Measurements from ENCODE around the gene SLC9C2.
"Not testable (repeated sequence)": the region's sequence is repeated elsewhere in the genome, so short reads cannot be mapped to it uniquely, and the experiment has no call there.

SLC9C2 gene

DNA sequence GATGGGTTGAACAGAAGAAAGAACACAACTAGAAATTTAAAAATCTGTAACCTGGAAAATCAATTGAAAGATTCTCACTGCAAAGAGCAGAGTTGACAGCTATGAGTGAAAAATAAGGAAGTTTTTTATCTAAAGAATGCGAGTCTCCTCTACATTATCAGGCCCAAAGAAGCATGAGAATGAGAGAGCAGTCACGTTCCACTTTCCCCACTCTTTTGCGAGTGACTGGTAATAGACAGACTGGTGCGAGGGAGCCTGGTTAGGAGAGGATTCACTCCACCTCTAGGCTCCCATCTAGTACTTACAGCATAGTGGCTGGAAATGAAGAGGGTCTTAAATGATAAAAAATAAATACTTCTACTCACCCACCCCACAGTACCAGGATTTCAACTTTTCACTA lies 73.8 kb downstream of the SLC9C2 start:
- DNase-seq: no peak

DNA sequence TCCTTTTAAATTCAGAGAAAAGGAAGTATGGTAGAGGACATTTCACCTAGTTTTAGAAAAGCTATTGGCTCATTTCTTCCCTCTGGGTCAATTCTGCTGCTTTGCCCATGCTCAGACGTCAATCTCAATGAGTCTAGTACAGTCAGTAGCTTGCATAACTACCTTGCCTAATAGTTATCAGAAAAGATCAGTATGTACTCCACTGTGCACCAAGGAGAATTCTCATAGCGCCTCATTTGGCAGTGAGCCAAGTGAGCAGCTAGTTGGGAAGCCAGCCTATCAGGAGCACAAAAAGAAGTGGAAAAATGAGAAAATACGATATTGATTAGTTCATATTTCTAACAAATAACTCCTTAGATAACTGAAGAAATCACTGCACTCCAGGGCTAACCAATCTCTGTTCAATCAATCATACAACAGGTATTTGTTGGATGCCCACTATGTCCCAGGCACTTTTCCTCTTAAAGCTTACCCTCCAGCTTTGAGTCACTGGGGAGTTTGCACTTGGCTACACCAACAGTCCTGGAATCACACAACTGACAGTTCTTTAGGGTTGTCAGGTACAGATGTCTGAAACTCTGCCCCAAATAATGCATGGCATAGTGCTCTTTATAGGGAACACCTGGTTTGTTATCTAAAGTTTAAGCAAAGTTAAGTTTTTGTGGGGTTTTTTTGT lies 75.6 kb downstream of the SLC9C2 start:
- no peak for DNase-seq

DNA sequence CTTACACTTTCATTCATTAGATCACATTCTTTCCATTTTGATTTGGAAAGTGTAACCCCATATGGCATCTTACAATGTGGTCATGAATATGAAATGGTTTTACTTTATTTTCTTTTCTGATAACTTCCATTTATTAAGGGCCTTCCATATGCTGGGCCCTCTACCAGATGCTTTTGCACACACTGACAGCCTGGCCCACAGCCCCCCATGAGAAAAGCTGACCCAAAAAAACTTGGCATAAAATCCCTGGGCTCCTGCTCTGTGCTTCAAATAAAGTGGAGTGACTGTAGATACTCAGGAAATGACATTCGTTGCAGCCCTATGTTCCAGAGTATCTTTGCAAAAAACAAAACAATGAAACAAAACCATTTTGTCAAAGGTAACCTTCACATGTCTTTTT lies 76.9 kb downstream of the SLC9C2 start:
- no peak for DNase-seq

DNA sequence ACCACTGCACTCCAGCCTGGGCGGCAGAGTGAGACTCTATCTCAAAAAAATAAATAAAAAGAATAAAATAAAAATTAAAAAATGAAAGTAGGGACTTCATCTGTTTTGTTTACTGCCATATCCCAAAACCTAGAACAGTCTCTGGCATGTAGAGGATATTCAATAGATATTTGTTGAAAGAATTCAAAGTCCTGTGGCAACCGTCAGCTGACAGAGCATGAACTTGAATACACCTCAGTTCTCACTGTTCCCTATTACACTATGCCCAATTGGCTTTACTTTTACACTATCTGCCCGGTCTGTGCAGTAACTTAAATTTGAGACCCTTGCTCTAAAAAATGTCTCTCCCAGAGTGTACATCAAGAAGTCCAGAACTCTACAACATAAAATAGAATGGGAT lies 79.5 kb downstream of the SLC9C2 start:
- DNase-seq: no peak

DNA sequence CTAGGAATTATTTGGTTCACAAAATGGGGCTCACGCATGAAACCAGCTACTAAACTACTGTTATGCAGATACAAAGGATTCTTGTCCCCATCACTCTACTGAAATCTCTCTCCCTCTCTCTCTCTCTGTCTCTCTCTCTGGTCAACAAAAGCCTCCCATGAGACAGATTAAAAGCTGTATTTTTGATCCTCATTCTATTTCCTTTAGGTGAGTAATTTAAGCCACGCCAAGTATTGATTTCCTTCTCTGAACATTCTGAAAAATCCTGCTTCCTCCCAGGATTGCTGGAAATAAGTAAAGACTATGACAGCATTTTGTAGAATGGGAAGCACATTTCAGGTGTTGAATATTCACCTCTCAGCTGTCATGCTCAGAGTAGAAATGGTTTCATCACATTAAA lies 82.1 kb downstream of the SLC9C2 start:
- DNase-seq: no peak

DNA sequence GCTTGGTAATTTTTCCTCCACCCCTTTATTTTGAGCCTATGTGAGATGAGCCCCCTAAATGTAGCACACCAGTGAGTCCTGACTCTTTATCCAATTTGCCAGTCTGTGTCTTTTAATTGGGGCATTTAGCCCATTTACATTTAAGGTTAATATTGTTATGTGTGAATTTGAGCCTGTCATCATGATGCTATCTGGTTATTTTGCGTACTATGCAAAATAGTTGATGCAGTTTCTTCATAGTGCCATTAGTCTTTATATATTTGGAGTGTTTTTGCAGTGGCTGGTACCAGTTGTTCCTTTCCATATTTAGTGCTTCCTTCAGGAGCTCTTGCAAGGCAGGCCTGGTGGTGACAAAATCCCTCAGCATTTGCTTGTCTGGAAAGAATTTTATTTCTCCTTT lies 88.4 kb downstream of the SLC9C2 start:
- not testable (repeated sequence) for DNase-seq

DNA sequence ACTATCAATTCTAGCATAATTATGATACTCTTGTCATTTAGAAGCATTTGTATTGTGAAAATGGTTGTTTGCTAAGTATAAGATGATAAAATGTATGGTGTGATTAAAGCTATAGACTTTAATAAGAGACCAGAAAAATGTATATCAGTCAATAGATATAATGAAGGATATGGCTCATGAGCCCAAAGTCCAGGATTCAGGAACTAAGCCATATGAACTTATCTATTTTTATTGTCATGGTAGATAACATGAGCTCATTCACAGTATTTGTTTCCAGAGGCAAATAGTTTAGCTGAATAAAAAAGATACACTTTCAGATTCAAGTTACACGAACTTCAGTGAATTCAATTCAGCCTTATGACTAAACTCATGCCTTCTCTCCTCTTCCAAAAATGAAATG lies 93.1 kb downstream of the SLC9C2 start:
- DNase-seq: no peak

DNA sequence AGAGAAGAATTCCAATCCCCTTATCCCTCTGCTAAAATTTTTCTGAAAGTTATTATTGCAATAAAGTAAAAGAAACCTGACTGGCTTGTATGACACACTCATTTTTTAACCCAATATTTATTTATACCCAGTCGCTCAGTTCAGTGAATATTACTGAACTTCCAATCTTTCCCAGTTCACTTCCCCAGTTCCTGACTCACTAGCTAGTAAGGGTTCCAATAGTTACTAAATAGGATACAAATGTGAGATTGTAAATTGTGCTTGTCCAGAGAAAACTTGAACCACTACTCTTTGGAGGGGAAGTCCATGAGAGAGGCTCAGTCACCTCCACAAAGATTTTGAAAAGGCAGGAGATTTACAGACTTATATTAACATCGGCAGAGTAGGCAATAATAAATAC lies 94.3 kb downstream of the SLC9C2 start:
- DNase-seq: no peak

DNA sequence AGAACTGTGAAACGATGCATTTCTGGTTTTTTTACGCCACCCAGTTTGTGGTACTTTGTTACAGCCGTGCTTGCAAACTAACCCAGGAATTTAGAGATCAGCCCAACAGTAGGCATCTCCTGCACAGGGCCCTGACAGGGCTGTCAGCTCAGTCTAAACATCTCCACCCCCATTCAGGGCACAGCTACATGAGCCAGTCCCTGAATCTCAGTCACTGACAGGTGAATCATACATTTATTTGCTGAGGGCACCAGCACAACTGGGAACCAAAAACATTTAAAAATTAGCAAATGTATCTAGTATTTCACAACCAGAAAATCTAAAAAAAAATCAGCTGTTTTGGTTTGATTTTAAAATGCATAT lies 95.0 kb downstream of the SLC9C2 start:
- no peak for DNase-seq

DNA sequence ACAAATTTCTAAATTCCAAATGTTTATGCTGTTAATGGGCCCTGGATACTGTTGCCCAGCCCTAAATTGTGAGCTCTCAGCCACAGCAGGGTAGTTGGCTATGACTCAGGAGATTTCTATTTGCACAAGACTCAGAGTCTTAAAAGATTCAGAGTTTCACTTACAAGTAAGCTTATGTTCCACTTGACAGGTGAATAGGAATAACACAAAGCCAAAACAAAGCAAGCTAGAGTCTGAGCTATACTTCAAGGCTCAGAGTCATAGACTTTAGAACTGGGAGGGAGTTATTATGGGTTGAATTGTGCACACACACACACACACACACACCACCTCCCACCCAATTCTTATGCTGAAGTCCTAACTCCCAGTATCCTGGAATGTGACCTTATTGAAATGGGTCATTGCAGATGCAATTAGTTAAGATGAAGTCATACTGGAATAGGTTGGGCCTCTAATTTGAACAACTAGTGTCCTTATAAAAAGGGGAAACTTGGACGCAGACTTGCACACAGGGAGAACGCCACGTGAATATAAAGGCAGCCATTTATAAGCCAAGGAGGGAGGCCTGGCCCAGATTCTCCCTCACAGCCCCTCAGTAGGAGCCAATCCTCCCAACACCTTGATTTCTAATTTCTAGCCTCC lies 95.5 kb downstream of the SLC9C2 start:
- no peak for DNase-seq

DNA sequence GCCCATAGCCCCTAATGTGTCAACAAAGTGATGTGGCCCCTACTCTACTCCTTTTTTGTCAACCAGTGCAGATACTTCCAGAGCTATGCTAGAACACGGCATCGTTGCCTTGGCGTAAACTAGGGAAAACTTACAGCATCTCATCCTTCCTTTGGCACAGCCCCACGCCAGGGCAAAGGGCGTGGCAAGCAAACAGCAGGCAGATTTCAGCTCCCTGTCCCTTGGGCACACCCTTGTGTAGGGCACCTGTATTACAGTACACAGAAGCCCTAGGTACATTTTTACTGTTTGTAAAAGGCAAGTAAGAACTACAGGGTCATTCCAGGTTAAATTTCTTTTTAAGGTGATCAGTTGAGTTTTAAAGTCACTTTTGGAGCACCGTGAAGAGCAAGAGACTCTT lies 96.4 kb downstream of the SLC9C2 start:
- DNase-seq: no peak

DNA sequence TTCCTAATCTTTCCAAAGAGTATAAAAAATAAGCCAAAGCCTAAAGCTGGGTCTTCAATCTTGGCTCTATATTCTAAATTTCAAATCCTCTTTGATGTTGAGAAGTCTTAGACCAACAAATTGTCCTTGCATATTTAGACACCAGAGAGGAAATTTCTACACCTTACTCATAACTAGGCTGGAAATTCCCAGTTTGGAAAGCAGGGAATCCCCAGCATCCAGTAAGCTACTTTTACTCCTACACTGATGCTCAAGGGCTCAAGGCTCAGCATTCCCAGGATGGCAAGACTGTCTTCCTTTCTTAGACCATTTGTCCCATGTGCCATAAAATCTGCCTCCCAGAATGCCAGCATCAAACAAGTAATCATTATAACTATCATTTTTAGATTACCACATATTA lies 97.5 kb downstream of the SLC9C2 start:
- DNase-seq: no peak

DNA sequence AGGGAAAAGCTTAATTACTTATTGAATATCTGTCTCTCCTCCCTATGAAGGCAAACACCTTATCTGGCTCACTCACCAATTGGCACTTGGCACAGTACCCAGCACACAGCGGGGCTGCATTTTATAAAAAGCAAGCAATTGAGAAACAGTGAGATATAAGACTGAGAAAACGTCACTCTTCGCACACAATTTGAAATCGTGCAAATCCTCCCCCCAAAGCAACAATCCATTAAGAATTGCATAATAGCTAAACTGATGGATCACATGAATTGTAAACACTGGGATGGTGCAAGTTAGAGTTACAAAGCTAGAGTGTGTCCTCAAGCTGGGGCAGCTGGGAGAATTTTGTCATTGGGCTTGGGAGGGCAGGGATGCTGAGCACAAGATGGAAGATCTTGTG lies 98.6 kb downstream of the SLC9C2 start:
- no peak for DNase-seq

DNA sequence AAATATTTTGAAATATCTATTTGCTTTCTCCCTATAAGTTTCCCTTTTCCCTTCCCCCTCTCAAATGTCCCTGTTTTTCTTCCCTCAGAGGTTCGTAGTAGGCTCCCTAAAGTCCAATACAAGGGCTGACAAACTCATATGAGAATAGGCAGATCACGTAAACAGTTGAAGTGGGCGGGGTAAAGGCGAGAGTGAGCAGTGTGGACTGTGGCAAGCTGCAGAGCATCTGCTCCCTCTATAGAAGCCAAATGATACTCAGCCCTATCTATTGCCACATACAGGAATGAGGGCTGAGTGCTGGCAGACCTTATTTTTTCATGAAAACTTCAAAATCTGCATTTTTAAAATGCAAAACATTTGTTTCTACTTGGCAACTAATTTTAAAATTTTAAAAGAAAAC lies 99.5 kb downstream of the SLC9C2 start:
- no peak for DNase-seq

DNA sequence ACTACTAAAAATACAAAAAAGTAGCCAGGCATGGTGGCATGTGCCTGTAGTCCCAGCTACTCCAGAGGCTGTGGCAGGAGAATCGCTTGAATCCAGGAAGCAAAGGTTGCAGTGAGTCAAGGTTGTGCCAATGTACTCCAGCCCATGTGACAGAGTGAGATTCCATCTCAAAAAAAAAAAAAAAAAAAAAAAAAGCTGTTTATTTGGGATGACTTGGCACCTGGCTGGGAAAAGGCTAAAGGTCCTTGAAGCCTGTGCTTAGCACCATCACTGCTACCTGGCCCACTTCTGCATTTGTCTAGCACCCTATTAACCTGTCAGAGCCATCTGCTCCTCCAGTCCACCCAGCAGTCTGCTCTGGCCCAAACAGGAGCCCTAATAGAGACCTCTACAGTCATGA lies 100.8 kb downstream of the SLC9C2 start:
- no peak for DNase-seq

DNA sequence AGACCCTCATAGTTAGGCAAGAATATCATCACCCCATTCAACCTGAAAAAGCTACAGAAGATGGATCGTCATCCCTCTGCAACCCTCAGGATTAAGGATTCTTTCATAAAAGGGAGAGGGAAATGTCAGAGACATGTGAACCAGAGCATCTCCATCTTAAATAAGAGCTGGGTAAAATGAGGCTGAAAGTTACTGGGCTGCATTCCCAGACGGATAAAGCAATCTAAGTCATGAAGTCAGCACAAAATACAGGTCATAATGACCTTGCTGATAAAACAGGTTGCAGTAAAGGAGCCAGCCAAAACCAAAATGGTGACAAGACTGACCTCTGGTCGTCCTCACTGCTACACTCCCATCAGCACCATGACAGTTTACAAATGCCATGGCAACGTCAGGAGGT lies 103.1 kb downstream of the SLC9C2 start:
- no peak for DNase-seq

DNA sequence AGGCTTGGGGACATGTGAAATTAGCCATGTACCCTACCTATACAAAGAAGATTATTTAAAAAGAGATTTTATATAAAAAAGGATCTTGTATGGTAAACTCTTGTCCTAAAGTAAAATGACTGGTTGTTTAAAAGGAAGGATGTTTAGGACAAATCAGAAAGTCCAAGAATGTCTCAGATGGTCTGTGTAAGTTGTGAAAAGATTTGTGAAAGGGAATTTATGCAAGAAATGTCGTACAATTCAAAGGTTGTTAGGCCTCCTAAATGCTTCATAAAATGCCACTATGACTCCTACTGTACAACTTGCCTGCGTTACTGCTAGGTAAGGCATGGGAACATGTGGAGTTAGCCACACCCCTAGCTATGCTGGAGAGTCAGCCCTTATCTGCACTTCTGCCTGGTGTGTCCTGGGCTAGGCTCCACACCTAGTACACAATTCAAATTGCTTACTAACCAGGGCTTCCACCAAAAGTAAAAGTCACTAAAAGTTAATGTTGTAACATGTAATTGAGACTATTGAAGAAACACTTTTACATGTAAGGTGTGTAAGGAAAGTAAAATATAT lies 106.0 kb downstream of the SLC9C2 start:
- no peak for DNase-seq

DNA sequence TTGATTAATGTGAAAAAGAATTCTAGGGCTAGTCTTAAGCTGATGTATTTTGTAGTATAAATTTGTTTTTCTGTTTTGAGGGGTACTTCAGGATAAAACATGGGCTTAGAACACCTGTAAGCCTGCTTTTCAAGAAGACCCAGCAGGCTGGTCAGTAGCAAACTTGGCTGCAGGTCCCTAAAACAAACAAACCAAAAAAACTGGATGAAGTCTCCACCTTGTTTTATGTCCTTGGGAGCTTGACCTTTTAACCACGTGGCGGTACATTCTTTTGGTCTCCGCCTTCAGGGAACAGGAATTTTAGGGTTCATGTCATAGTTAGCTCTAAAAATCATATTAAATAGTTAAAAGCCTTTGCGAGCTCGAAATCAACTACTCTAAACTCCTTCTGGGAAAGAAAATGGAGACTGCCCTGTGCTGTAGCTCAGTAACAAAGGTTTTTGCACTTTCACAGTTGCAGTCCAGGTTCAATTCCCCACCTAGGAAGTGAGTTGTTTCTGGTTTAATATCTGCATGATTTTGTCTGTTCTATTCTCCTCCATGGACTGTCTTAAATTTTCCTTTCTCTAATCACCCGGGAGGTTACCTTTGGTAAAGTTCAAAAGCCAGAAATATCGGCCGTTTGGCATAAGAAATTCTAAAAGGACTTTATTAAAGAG lies 107.1 kb downstream of the SLC9C2 start:
- DNase-seq: no peak

DNA sequence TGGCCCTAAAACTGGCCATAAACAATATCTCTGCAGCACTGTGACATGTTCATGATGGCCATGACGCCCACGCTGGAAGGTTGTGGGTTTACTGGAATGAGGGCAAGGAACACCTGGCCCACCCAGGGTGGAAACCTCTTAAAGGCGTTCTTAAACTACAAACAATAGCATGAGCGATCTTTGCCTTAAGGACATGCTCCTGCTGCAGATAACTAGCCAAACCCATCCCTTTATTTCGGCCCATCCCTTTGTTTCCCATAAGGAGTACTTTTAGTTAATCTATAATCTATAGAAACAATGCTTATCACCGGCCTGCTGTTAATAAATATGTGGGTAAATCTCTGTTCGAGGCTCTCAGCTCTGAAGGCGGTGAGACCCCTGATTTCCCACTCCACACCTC lies 109.7 kb downstream of the SLC9C2 start:
- not testable (repeated sequence) for DNase-seq

DNA sequence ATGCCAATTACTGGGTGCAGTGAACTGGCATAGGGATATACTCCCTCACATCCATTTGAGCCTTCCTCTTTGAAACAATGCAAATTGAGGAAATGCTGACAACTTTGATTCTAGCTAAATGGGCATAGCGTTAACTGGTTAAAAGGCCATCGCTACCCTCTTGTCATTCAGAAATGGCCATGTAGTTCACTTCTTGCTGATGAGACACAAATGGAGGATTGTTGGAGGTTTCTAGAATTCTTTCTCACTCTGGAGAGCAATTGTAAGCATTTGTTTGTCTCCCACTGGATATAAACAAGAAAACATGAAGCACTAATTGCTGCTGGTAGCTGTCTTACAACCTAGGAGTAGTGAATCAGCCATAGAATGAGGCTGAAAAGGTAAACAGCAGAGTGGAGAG lies 111.4 kb downstream of the SLC9C2 start:
- no peak for DNase-seq

DNA sequence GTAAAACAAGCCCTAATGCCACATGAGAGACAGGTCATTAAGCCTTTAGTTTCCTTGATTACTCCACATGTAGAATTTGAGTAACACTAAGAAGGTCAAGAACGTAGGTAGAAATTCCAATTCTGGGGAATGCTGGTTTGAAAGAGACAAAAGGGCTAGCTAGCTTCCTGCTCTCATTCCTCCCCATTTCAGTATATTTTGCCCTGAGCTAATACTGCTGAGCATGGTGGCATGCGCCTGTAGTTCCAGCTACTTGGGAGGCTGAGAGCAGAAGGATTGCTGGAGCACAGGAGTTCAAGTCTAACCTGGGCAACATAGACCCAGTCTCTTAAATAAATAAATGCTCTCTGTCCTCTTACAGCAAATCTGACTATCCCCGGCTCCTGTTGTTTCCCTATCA lies 112.9 kb downstream of the SLC9C2 start:
- no peak for DNase-seq

DNA sequence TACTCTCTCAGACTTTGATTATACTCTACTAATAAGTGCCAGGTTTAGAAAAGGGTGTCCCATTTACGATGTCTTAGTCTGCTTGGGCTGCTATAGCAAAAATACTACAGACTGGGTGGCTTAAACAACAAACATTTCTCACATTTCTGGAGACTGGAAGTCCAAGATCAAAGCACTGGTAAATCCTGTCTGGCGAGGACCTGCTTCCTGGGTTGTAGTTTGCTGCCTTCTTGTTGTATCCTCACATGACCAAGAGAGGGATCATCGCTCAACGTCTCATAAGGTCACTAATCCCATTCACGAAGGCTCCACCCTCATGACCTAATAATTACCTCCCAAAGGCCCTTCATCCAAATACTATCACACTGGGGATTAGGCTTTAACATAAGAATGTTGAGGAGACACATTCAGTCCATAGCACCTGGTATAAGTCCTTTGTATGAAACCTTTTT lies 113.7 kb downstream of the SLC9C2 start:
- DNase-seq: no peak

DNA sequence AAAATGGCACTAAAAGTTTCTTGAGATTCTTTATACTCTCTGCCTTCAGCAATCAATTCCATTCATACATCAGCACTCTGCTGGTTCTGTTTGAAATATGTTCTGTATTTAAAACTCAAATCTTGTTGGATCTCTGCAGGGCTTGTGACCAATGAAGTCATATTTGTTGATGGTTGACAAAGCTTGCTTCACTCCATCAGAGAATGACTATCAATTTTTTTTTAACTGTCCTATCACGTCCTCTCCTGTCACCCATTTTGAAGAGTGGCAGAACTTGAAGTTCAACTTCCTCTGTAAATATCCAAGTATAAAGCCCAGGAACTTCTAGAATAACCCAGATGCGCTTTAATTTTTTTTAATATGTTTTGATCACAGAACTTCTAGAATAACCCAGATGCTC lies 114.9 kb downstream of the SLC9C2 start:
- DNase-seq: no peak

DNA sequence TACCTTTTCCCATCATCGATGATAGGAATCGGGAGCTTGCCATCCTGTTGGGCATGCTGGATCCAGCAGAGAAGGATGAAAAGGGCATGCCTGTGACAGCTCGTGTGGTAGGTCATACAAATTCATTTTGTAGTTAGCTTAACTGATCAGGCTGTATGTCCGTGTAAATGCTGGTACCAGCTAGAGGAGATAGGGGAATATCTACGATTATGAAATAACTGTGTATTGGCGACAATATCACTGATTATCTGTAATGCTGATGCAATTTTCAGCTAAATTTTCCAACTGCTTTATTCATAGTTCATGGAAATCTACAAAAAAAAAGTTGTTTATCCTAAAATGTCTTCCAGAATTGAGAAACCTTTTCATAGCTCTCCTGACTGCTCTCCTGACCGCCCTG lies 117.5 kb downstream of the SLC9C2 start:
- DNase-seq: no peak
